Central memory CD4-positive, alpha-beta T cell (primary cell): ENCODE data around the gene ALOX15.
"Not testable (repeated sequence)": the region's sequence is repeated elsewhere in the genome, so short reads cannot be mapped to it uniquely, and the experiment has no call there.

Source experiments
- DNase-seq: peaks from one replicate; pipeline ENCODE4 v3.0.0; 2022

The ALOX15 gene

GRCh38 chr17:4616476-4616875, 25.0 kb downstream of the ALOX15 start:
- DNase-seq, result no peak

GRCh38 chr17:4610656-4611055, 30.8 kb downstream of the ALOX15 start:
- no peak for DNase-seq

- no peak for DNase-seq
These were observed 31.3 kb downstream of the ALOX15 start for GRCh38 chr17:4610162-4610561.

- DNase-seq, result no peak
These were observed 31.7 kb downstream of the ALOX15 start for GRCh38 chr17:4609761-4610160.

GRCh38 chr17:4607773-4608187, 33.7 kb downstream of the ALOX15 start:
- DNase-seq, result no peak

- no peak for DNase-seq
These were observed 34.2 kb downstream of the ALOX15 start for GRCh38 chr17:4607261-4607741.

- DNase-seq, result no peak
These were observed 35.7 kb downstream of the ALOX15 start for GRCh38 chr17:4605826-4606225.

GRCh38 chr17:4604736-4605135, 36.7 kb downstream of the ALOX15 start:
- DNase-seq, result not testable (repeated sequence)

GRCh38 chr17:4604111-4604644, 37.3 kb downstream of the ALOX15 start:
- DNase-seq, result no peak

- no peak for DNase-seq
These were observed 39.4 kb downstream of the ALOX15 start for GRCh38 chr17:4602041-4602440.

GRCh38 chr17:4601326-4601725, 40.2 kb downstream of the ALOX15 start:
- no peak for DNase-seq

GRCh38 chr17:4600563-4600962, 40.9 kb downstream of the ALOX15 start:
- no peak for DNase-seq

GRCh38 chr17:4599505-4600281, 41.8 kb downstream of the ALOX15 start:
- no peak for DNase-seq

- DNase-seq, result no peak
These were observed 42.5 kb downstream of the ALOX15 start for GRCh38 chr17:4598776-4599504.

GRCh38 chr17:4597975-4598374, 43.5 kb downstream of the ALOX15 start:
- no peak for DNase-seq

- no peak for DNase-seq
These were observed 44.7 kb downstream of the ALOX15 start for GRCh38 chr17:4596636-4597380.

- not testable (repeated sequence) for DNase-seq
These were observed 45.7 kb downstream of the ALOX15 start for GRCh38 chr17:4595685-4596342.

GRCh38 chr17:4594931-4595684, 46.4 kb downstream of the ALOX15 start:
- DNase-seq, result no peak

- DNase-seq, result no peak
These were observed 47.1 kb downstream of the ALOX15 start for GRCh38 chr17:4594406-4594805.

- no peak for DNase-seq
These were observed 48.5 kb downstream of the ALOX15 start for GRCh38 chr17:4593021-4593421.

- no peak for DNase-seq
These were observed 49.1 kb downstream of the ALOX15 start for GRCh38 chr17:4592240-4593005.
